SK-N-SH (cell line): ENCODE measurements around the gene RFX2. TPM values are rescaled to one million over a fixed set of nuclear protein-coding genes. Genes with fewer than 3 reads are reported as not detected.
A peak's percentile ranks its signal among the peaks of the same experiment; 100 is the strongest.
"Not testable (repeated sequence)": the region's sequence is repeated elsewhere in the genome, so short reads cannot be mapped to it uniquely, and the experiment has no call there.

Experiments used
- CTCF ChIA-PET: fragments of 300-600, 350-600 bp; formaldehyde crosslinking; extraction: SDS; loops from one replicate; lab custom pipeline; 2021; lab: Yijun Ruan, JAX
- POLR2A ChIA-PET: fragments of 350-600 bp; sonication (Branson Sonifier 250); formaldehyde crosslinking; extraction: SDS; loops from one replicate; lab custom pipeline; 2020; ENCODE audit warnings: antibody characterized with exemption, inconsistent platforms; lab: Yijun Ruan, JAX
- DNase-seq: peaks from one replicate; pipeline ENCODE4 v3.0.0; 2012
- H2AFZ ChIP-seq: fragments of 200-600 bp; sonication (generic); 2 replicates; pipeline ENCODE4 v1.8.1; 2016; ENCODE audit warnings: antibody characterized with exemption, mild to moderate bottlenecking, low read depth
- H3F3A ChIP-seq: fragments of 200-600 bp; sonication (generic); replicated peaks from 2 replicates; pipeline ENCODE3; 2016; ENCODE audit warnings: antibody characterized with exemption, mild to moderate bottlenecking; ENCODE audit not compliant: insufficient read depth
- H3K27ac ChIP-seq, 2 experiments: fragments of 200-500 bp in 1 of 2; fragments of 200-600 bp in 1 of 2; sonication (Bioruptor generic) in 1 of 2; sonication (generic), shearing (Covaris generic) in 1 of 2; 2 replicates each; pipeline versions ENCODE4 v1.5.1 to v1.6.1; 2014 to 2016; ENCODE audit warnings: low read depth in 2 of 2, inconsistent platforms in 1 of 2, low read length in 1 of 2, mild to moderate bottlenecking in 1 of 2, mixed read lengths in 1 of 2
- H3K27me3 ChIP-seq: fragments of 200-600 bp; sonication (generic), shearing (Covaris generic); 2 replicates; pipeline ENCODE4 v1.6.1; 2016; ENCODE audit warnings: mixed run types; ENCODE audit not compliant: insufficient read depth
- H3K36me3 ChIP-seq, 2 experiments: fragments of 200-500 bp in 1 of 2; fragments of 200-600 bp in 1 of 2; sonication (Bioruptor generic) in 1 of 2; sonication (generic) in 1 of 2; replicated peaks in 1 of 2; 2 replicates each; pipeline versions ENCODE3 to v1.5.1; 2014 to 2016; ENCODE audit warnings: low read length in 1 of 2, mild to moderate bottlenecking in 1 of 2; ENCODE audit not compliant: insufficient read depth in 2 of 2, control insufficient read depth in 1 of 2
- H3K4me1 ChIP-seq, 2 experiments: fragments of 200-500 bp in 1 of 2; fragments of 200-600 bp in 1 of 2; sonication (Bioruptor generic) in 1 of 2; sonication (generic), shearing (Covaris generic) in 1 of 2; 2 replicates each; pipeline versions ENCODE4 v1.5.1 to v1.6.1; 2014 to 2016; ENCODE audit warnings: low read depth in 1 of 2, low read length in 1 of 2, mixed run types in 1 of 2; ENCODE audit not compliant: insufficient read depth in 2 of 2, control insufficient read depth in 1 of 2
- H3K4me2 ChIP-seq: fragments of 200-600 bp; sonication (generic), shearing (Covaris generic); 2 replicates; pipeline ENCODE4 v1.6.1; 2017; ENCODE audit warnings: mixed run types
- H3K4me3 ChIP-seq, 2 experiments: fragments of 200-500 bp in 1 of 2; fragments of 200-600 bp in 1 of 2; sonication (Bioruptor generic) in 1 of 2; sonication (generic), shearing (Covaris generic) in 1 of 2; 2 replicates each; pipeline versions ENCODE4 v1.5.1 to v1.8.1; 2014 to 2016; ENCODE audit warnings: low read depth in 2 of 2, inconsistent platforms in 1 of 2, low read length in 1 of 2, mild to moderate bottlenecking in 1 of 2, mixed read lengths in 1 of 2, moderate library complexity in 1 of 2
- H3K79me2 ChIP-seq: fragments of 200-600 bp; sonication (generic); 2 replicates; pipeline ENCODE4 v1.8.1; 2017; ENCODE audit warnings: mild to moderate bottlenecking; ENCODE audit not compliant: insufficient read depth
- H3K9ac ChIP-seq: fragments of 200-600 bp; sonication (generic); 2 replicates; pipeline ENCODE4 v1.6.1; 2017; ENCODE audit warnings: mixed run types
- H3K9me2 ChIP-seq: fragments of 200-600 bp; sonication (generic); 2 replicates; pipeline ENCODE4 v1.6.1; 2017; ENCODE audit warnings: mixed run types
- H3K9me3 ChIP-seq: fragments of 200-600 bp; sonication (generic); 2 replicates; pipeline ENCODE4 v1.6.1; 2017; ENCODE audit warnings: mixed run types, mild to moderate bottlenecking, moderate library complexity
- H4K20me1 ChIP-seq: fragments of 200-600 bp; sonication (generic); 2 replicates; pipeline ENCODE4 v1.6.1; 2017; ENCODE audit warnings: mild to moderate bottlenecking, mixed run types; ENCODE audit not compliant: insufficient read depth
- CTCF ChIP-seq: fragments of 200-600 bp; sonication (generic); IDR thresholded peaks from 2 replicates; pipeline ENCODE4 v1.6.1; 2017; ENCODE audit warnings: antibody characterized with exemption, mild to moderate bottlenecking, moderate library complexity
- PBX3 ChIP-seq: IDR thresholded peaks from 2 replicates; pipeline ENCODE4; 2012
- RAD21 ChIP-seq: IDR thresholded peaks from 2 replicates; pipeline ENCODE4 v1.6.1; 2012; ENCODE audit warnings: mild to moderate bottlenecking, low read length
- SMC3 ChIP-seq: IDR thresholded peaks from 2 replicates; pipeline ENCODE4 v1.6.1; 2012; ENCODE audit warnings: low read depth, low read length, improper control_type of control experiment
- WGBS: methylation state at CpG from one replicate; pipeline ENCODE4 v1.1.6; 2017; ENCODE audit warnings: low lambda C conversion rate; 5-methylcytosine and 5-hydroxymethylcytosine counted together
- polyA plus RNA-seq, 3 experiments: library from polyadenylated mRNA; depleted of rRNA; stranded (reverse); fragments of >200 nt; gene quantifications; 2 replicates each; pipeline ENCODE4 v1.2.3, GENCODE V29; 2012

RFX2 gene
- polyA plus RNA-seq, 1 of the 3 experiments (the other 2 are of a cell fraction): 12.6 TPM

- TF ChIP-seq PBX3: no peak
- peak; percentile 94 for TF ChIP-seq RAD21
- peak; percentile 93 for TF ChIP-seq SMC3
- TF ChIP-seq CTCF: peak; percentile 92
- TF ChIP-seq, all 33 proteins: peak for 3
- Histone ChIP-seq H3K4me3 (peak overlapping the region in 1 of 2 experiments; percentile 9; a peak in 1 of 4 replicates), H3K27me3 (no peaks in the 10 kb centered on the region), H3K9ac (no peak overlapping the region), H4K20me1 (no peaks in the 10 kb centered on the region), H3K4me2 (peak overlapping the region; percentile 58), H3K9me3 (no peaks in the 10 kb centered on the region), H2AFZ (peak overlapping the region; percentile 63; the same call in 1 of the 2 replicates), H3K36me3 (no peaks in the 10 kb centered on the region), H3K9me2 (no peaks in the 10 kb centered on the region), H3K4me1 (peaks cover 3 to 9% of the 10 kb centered on the region in 2 experiments; a peak in 2 of 4 replicates), H3K79me2 (no peaks in the 10 kb centered on the region), H3F3A (peaks cover 10% of the 10 kb centered on the region), H3K27ac (no peak overlapping the region)
- 46% methylated on average over 16 of the region's 17 CpGs for WGBS
- DNase-seq: peak; percentile 79
- POLR2A ChIA-PET: interaction anchor here (1.7 kb wide), 1 partner anchor 35 kb away, joined by 7 read pairs; no protein-coding TSS in a partner anchor
- CTCF ChIA-PET: interaction anchor here (0.6 to 12.1 kb wide), 52 partner anchors 8 to 434 kb away, joined by 3 to 448 read pairs (median 6); partner anchors contain the start of genes NRTN and RANBP3
Measured at GRCh38 chr19:5987077-5987818, 123.1 kb downstream of the RFX2 start.

- H3K9ac ChIP-seq, H3K9me3 ChIP-seq, H3K79me2 ChIP-seq, H3K9me2 ChIP-seq, DNase-seq, H3K36me3 ChIP-seq, H3F3A ChIP-seq, H4K20me1 ChIP-seq, H3K4me3 ChIP-seq, H3K27me3 ChIP-seq, POLR2A ChIA-PET, H3K4me1 ChIP-seq, H2AFZ ChIP-seq: not testable (repeated sequence)
- Histone ChIP-seq H3K27ac (peak overlapping the region in 1 of 2 experiments; percentile 33; a peak in 1 of 4 replicates), H3K4me2 (peak overlapping the region; percentile 24; the same call in 1 of the 2 replicates)
- CTCF ChIA-PET: interaction anchor here (1.1 to 12.1 kb wide), 10 partner anchors 11 to 182 kb away, joined by 3 to 448 read pairs (median 16); no protein-coding TSS in a partner anchor
- WGBS: 94% methylated on average over 5 of the region's 5 CpGs
Measured at GRCh38 chr19:5985837-5986236, 124.5 kb downstream of the RFX2 start.
